DOHH2 (cell line): Measurements from ENCODE around the gene LCN9.

Experiments used
- EZH2phosphoT487 ChIP-seq: fragments of 200-600 bp; sonication (generic); IDR thresholded peaks from 2 replicates; pipeline ENCODE4 v1.6.1; 2017; ENCODE audit warnings: borderline replicate concordance, mild to moderate bottlenecking, antibody characterized with exemption, low read length, moderate library complexity, mixed read lengths
- TF ChIP-seq, protein P1 (sequence below): fragments of 200-600 bp; sonication (generic); IDR thresholded peaks from one replicate; pipeline ENCODE4 v1.5.1; 2014; ENCODE audit warnings: antibody characterized with exemption, mild to moderate bottlenecking, low read depth, low read length; ENCODE audit not compliant: poor library complexity, severe bottlenecking

GRCh38 chr9:135670721-135671590 lies 7.8 kb downstream of the LCN9 start:
- TF ChIP-seq, protein P1, sequence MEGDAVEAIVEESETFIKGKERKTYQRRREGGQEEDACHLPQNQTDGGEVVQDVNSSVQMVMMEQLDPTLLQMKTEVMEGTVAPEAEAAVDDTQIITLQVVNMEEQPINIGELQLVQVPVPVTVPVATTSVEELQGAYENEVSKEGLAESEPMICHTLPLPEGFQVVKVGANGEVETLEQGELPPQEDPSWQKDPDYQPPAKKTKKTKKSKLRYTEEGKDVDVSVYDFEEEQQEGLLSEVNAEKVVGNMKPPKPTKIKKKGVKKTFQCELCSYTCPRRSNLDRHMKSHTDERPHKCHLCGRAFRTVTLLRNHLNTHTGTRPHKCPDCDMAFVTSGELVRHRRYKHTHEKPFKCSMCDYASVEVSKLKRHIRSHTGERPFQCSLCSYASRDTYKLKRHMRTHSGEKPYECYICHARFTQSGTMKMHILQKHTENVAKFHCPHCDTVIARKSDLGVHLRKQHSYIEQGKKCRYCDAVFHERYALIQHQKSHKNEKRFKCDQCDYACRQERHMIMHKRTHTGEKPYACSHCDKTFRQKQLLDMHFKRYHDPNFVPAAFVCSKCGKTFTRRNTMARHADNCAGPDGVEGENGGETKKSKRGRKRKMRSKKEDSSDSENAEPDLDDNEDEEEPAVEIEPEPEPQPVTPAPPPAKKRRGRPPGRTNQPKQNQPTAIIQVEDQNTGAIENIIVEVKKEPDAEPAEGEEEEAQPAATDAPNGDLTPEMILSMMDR, result no peak
- TF ChIP-seq EZH2phosphoT487, result no peak
